Skin epidermis (tissue), 12 donors: Measurements from ENCODE around the gene UPK3A.

ENCODE experiments used
- H3K27ac ChIP-seq, 21 experiments: fragments of 200-600 bp; sonication (generic) in 11 of 21; one replicate each; pipeline ENCODE4 v1.5.0; 2020; ENCODE audit warnings: mild to moderate bottlenecking in 3 of 21, inconsistent platforms in 2 of 21, moderate library complexity in 2 of 21
- H3K4me3 ChIP-seq, 7 experiments: fragments of 200-600 bp; sonication (generic) in 2 of 7; one replicate each; pipeline ENCODE4 v1.5.0; 2020; ENCODE audit warnings: inconsistent platforms in 2 of 7, mild to moderate bottlenecking in 2 of 7, moderate library complexity in 1 of 7

The UPK3A gene

GRCh38 chr22:45302751-45303150, 18.0 kb downstream of the UPK3A start:
- Histone ChIP-seq H3K27ac (peak overlapping the region in 2 of 21 experiments; percentile 25 to 34), H3K4me3 (no peak overlapping the region)

GRCh38 chr22:45303181-45303580, 18.4 kb downstream of the UPK3A start:
- Histone ChIP-seq H3K4me3 (no peak overlapping the region), H3K27ac (peak overlapping the region in 1 of 21 experiments; percentile 25)

- H3K4me3 ChIP-seq, result no peak overlapping the region
- H3K27ac ChIP-seq, result peak overlapping the region in 1 of 21 experiments; percentile 24
Measured at GRCh38 chr22:45304971-45305370, 20.2 kb downstream of the UPK3A start.

- H3K27ac ChIP-seq, result peak overlapping the region in 1 of 21 experiments; percentile 24
- H3K4me3 ChIP-seq, result no peak overlapping the region
Measured at GRCh38 chr22:45305456-45306075, 20.8 kb downstream of the UPK3A start.

- Histone ChIP-seq H3K27ac (no peak overlapping the region), H3K4me3 (no peak overlapping the region)
Measured at GRCh38 chr22:45306139-45306538, 21.4 kb downstream of the UPK3A start.

GRCh38 chr22:45308391-45308956, 23.7 kb downstream of the UPK3A start:
- peak overlapping the region in 17 of 21 experiments; percentile 41 to 94 (median 84) for H3K27ac ChIP-seq
- H3K4me3 ChIP-seq, result peak overlapping the region in 1 of 7 experiments; percentile 85

- peak overlapping the region in 20 of 21 experiments; percentile 62 to 94 (median 84) for H3K27ac ChIP-seq
- peak overlapping the region; percentile 66 to 96 (median 85) for H3K4me3 ChIP-seq
Measured at GRCh38 chr22:45308957-45309421, 24.2 kb downstream of the UPK3A start.

GRCh38 chr22:45309422-45310227, 24.9 kb downstream of the UPK3A start, which contains the start of gene FAM118A:
Gene FAM118A (plus strand): TSS chr22:45309934. CDS start chr22:45322380, 12,446 bp downstream.
- H3K27ac ChIP-seq, result peak within 1 kb of the TSS; percentile 23 to 95 (median 84)
- peak within 1 kb of the TSS; percentile 66 to 96 (median 85) for H3K4me3 ChIP-seq

- peak overlapping the region; percentile 66 to 96 (median 85) for H3K4me3 ChIP-seq
- peak overlapping the region; percentile 23 to 95 (median 84) for H3K27ac ChIP-seq
Measured at GRCh38 chr22:45310331-45310976, 25.7 kb downstream of the UPK3A start.

GRCh38 chr22:45310977-45311531, 26.3 kb downstream of the UPK3A start:
- peak overlapping the region; percentile 66 to 96 (median 85) for H3K4me3 ChIP-seq
- H3K27ac ChIP-seq, result peak overlapping the region in 13 of 21 experiments; percentile 18 to 95 (median 87)

- no peak overlapping the region for H3K4me3 ChIP-seq
- no peak overlapping the region for H3K27ac ChIP-seq
Measured at GRCh38 chr22:45312415-45312814, 27.7 kb downstream of the UPK3A start.

GRCh38 chr22:45312856-45313255, 28.1 kb downstream of the UPK3A start:
- no peak overlapping the region for H3K4me3 ChIP-seq
- H3K27ac ChIP-seq, result no peak overlapping the region

- peak overlapping the region in 7 of 21 experiments; percentile 5 to 59 (median 18) for H3K27ac ChIP-seq
- no peak overlapping the region for H3K4me3 ChIP-seq
Measured at GRCh38 chr22:45314054-45314721, 29.4 kb downstream of the UPK3A start.

- Histone ChIP-seq H3K27ac (no peak overlapping the region), H3K4me3 (no peak overlapping the region)
Measured at GRCh38 chr22:45314786-45315185, 30.0 kb downstream of the UPK3A start.

GRCh38 chr22:45316796-45317526, 32.2 kb downstream of the UPK3A start:
- H3K4me3 ChIP-seq, result no peak overlapping the region
- peak overlapping the region in 17 of 21 experiments; percentile 15 to 87 (median 77) for H3K27ac ChIP-seq

- Histone ChIP-seq H3K4me3 (peak overlapping the region in 1 of 7 experiments; percentile 11), H3K27ac (peak overlapping the region in 20 of 21 experiments; percentile 26 to 87 (median 76))
Measured at GRCh38 chr22:45317551-45318167, 32.9 kb downstream of the UPK3A start.

- H3K4me3 ChIP-seq, result peak overlapping the region in 2 of 7 experiments; percentile 3 to 11
Measured at GRCh38 chr22:45318168-45318557, 33.4 kb downstream of the UPK3A start.

More at GRCh38 chr22:45318168-45318557, 33.4 kb downstream of the UPK3A start:
- H3K27ac ChIP-seq, result peak overlapping the region in 20 of 21 experiments; percentile 26 to 87 (median 76)
